T-helper 1 cell treated with Interleukin-12 subunit alpha and Interleukin-12 subunit beta and Interleukin-4 antibody, amounts not matched to agents 30 ng/mL and 1 ng/mL, for 36 hours (primary cell): ENCODE measurements around the gene ATP6AP1. TPM values are rescaled to one million over a fixed set of nuclear protein-coding genes. Genes with fewer than 3 reads are reported as not detected.

Source experiments
- intact Hi-C: fragments of 100-400 bp; cut with micrococcal nuclease; formaldehyde crosslinking; loops from one replicate; pipeline ENCODE4 v1.15.1; 2024
- total RNA-seq: library from RNA; stranded (reverse); gene quantifications from 2 replicates; pipeline ENCODE4 v1.2.3, GENCODE V29; 2022

ATP6AP1 gene
- total RNA-seq, 1 donor from 2014 or later = 61.3 TPM

- intact Hi-C loops = no loop called here
Observed at GRCh38 chrX:154467556-154467955, 39.1 kb downstream of the ATP6AP1 start.

DNA sequence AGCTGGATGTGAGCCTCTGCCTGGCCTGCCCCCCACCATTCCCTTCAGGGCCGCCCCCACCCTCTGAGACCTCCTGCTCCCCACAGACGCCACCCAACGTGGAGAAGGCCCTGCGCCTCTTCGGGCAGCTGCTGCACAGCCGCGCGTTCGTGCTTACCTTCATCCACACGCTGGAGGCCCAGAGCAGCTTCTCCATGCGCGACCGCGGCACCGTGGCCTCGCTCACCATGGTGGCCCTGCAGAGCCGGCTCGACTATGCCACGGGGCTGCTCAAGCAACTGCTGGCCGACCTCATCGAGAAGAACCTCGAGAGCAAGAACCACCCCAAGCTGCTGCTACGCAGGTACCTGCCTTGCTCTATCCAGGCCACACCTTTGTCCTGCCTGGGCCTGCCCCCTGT lies 39.7 kb downstream of the ATP6AP1 start:
- intact Hi-C loops = no loop called here

- intact Hi-C loops = no loop called here
Observed at GRCh38 chrX:154469114-154469513, 40.6 kb downstream of the ATP6AP1 start.

DNA sequence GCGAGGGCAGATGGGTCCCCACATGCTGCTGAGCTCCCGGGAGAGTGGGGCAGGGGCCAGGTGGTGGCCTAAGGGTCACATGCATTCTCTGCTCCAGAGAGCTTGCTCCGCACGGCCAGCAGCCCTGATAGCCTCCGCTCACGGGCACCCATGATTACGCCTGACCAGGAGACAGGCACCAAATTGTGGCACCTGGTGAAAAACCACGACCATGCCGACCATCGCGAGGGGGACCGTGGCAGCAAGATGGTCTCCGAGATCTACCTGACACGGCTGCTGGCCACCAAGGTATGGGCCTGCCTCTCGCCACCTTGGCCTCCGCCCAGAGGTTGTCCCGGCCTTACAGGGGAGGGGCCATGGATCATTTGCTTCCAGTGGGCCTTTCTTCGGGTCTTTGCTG lies 41.4 kb downstream of the ATP6AP1 start:
- intact Hi-C loops = no loop called here

DNA sequence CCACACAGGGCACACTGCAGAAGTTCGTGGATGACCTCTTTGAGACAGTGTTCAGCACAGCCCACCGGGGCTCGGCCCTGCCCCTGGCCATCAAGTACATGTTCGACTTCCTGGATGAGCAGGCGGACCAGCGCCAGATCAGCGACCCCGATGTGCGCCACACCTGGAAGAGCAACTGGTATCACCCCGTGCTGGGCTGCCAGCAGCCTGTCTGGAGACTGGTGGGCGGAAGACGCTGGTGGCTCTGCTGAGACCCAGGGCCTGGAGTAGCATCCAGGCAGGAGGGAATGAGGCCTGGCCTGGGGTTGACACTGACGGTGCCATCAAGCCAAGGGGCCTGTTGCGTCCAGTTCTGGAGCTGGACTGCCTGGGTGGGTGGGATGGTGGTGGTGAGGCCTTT lies 42.0 kb downstream of the ATP6AP1 start:
- intact Hi-C loops = no loop called here

- intact Hi-C loops = no loop called here
Observed at GRCh38 chrX:154470914-154471568, 42.6 kb downstream of the ATP6AP1 start.

DNA sequence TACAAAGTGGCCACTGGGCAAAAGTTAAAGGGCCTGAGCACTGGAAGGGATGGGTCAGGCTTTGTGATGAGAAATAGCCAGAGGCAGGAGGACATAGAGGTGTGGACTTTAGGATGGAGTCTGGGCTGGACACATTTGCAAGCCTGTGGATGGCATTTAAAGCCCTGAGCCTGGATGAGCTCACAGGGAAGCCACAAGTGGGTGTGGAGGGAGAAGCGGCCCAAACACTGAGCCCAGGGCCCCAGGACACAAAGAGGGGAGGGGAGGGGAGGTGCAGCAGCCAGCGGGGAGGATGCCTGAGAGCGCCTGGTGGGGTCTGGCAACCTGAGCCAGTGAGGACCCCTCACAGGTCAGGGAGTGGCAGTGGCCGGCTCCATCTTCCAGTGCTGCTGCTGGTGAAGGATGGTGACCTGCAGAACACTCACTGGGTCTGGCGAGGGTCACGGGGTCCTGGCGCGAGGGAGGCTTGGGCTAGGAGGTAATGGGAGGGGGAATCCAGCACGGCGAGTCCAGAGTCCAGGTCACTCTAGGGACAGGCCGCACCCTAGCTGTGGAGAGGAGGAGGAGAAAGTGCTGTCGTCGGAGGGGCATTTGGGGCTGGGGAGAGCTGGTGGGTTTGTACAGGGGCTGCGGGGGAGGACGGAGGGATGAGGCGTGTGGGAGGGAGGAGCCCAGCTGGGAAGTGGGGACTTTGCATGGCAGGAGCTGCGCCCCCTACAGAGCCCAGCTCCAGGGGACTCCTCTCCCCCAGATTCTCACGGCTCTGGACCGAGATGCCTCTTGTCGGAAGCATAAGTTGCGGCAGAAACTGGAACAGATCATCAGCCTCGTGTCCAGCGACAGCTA lies 43.6 kb downstream of the ATP6AP1 start:
- intact Hi-C loops = no loop called here

- intact Hi-C loops = no loop called here
Observed at GRCh38 chrX:154472685-154473632, 44.5 kb downstream of the ATP6AP1 start.

DNA sequence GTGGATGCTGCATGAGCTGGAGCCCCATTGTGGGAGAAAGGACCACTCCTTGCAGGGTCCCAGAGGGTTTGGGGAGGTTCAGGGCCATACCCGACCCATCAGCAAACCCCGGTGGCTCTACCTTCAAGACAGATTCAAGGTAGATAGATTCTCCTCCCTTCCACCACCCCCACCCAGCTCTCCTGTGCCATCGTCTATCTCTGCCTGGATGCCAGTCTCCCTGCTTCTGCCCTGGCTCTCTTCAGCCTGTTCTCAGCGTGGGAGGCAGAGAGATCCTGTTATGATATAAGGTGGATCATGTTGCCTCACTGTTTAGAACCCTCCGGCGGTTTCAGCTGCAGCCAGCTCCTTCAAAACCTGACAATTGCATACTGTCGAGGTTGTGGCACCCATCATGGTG lies 45.2 kb downstream of the ATP6AP1 start:
- intact Hi-C loops = no loop called here

- intact Hi-C loops = loop anchor here (5.0 kb wide), 1 partner anchor 80 kb away; the partner anchor contains the start of gene RPL10
Observed at GRCh38 chrX:154476821-154477220, 48.3 kb downstream of the ATP6AP1 start.

- intact Hi-C loops = loop anchor here (2.0 to 5.0 kb wide), 4 partner anchors 19 to 81 kb away; partner anchors contain the start of genes FAM50A, GDI1, PLXNA3 and RPL10
Observed at GRCh38 chrX:154477891-154478477, 49.5 kb downstream of the ATP6AP1 start.

DNA sequence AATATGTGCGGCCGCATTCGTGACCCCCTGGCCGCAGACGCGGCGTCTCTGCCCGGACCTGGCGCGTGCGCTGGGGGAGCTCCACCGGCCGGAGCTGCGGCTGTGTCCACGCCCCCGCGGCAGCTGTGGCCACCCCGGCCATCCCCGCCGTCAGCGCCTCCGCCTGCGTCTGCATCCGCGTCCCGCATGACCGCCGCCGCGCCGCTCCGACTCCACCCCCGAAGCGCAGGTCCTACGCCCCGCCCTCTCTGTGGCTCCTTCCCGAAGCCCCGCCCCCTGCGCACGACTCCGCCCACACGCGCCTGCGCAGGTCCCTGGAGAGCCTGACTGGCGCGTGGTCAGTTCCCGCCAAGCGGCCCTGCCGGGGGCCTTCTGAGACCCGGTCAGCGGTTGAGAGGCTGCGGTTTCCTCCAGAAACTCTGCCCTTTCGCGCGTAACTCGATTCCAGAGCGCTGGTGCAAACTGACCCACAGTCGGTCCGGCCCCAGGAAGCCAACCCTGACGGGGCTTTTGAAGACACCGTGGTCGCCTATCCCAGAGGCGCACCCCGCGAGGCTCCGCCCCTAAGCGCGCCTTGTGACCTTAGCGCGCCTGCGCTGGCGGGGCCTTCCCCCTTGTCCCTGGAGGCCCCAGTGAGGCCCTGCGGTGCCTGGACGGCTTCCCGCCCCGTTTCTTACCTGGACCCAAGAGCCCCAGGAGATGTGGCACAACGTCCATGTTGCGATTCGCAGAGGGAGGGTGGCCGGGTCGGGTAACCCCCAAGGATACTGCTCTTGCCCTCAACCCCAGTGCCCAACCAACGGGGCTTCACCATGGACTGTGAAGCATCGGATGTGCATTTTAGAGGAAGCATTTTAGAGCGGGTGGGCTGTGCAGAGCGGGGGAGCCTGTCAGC lies 50.5 kb downstream of the ATP6AP1 start, which contains the start of gene LAGE3:
LAGE3 (minus strand) TSS at position 554 of the 895 bp plus-strand sequence; CDS start at position 188, 366 bp downstream.
- intact Hi-C loops = loop anchor here (1.0 to 5.0 kb wide), 10 partner anchors 11 to 108 kb away; partner anchors contain the start of genes EMD, FAM3A, FAM50A and GDI1

DNA sequence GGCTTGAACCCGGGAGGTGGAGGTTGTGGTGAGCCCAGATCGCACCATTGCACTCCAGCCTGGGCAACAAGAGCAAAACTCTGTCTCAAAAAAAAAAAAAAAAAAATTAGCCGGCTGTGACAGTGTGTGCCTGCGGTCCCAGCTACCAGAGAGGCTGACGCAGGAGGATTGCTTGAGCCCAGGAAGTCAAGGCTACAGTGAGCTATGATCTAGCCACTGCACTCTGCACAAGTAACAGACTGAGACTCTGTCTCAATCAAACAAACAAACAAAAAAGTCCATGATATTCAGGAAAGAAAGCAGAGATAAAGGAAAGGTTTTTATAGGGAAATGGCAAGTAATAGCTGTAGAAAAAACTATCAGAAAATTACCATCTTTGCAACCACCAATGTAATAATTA lies 52.7 kb downstream of the ATP6AP1 start:
- intact Hi-C loops = no loop called here

GRCh38 chrX:154481911-154482601 lies 53.6 kb downstream of the ATP6AP1 start:
- intact Hi-C loops = no loop called here

- intact Hi-C loops = no loop called here
Observed at GRCh38 chrX:154482786-154483185, 54.3 kb downstream of the ATP6AP1 start.

DNA sequence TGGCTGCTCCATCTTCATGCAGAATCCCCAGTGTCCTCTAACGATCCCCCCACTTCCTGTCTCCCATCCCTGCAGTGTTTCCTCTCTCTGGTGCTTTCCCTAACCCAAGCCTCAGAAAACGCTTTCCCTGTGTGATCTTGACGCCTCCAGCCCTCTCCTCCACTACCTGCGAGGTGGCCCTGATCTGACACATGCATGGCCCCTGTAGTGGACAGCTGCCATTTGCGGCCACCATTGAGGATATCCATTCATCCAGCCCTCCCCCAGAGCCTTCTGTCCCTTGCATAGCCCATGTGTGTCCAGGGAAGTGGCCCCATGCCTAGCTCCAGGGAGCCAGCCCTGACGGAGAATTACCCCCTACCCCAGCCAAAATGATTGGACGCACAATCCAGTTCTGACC lies 54.8 kb downstream of the ATP6AP1 start:
- intact Hi-C loops = no loop called here

GRCh38 chrX:154484255-154485149 lies 56.0 kb downstream of the ATP6AP1 start:
- intact Hi-C loops = no loop called here
